Prostate gland (tissue), 2 donors: ENCODE measurements around the gene UST. TPM values are rescaled to one million over a fixed set of nuclear protein-coding genes. Genes with fewer than 3 reads are reported as not detected.

Source experiments
- DNase-seq: peaks from one replicate; pipeline ENCODE4 v3.0.0-alpha.2; 2019; ENCODE audit warnings: low spot score
- H3K27ac ChIP-seq, 2 donors: fragments of 200-600 bp; sonication (generic); 2 replicates each; pipeline ENCODE4 v1.5.1; 2017 to 2019
- H3K27me3 ChIP-seq: fragments of 200-600 bp; sonication (generic); replicated peaks from 2 replicates; pipeline ENCODE4 v1.5.1; 2019; ENCODE audit not compliant: insufficient read depth
- H3K36me3 ChIP-seq, 2 donors: fragments of 200-600 bp; sonication (generic); 1 replicate in 1 of 2; 2 replicates in 1 of 2; pipeline versions ENCODE4 v1.5.1 to v1.8.1; 2017 to 2019
- H3K4me1 ChIP-seq: fragments of 200-600 bp; sonication (generic); replicated peaks from 2 replicates; pipeline ENCODE4 v1.5.1; 2019
- H3K4me3 ChIP-seq, 2 donors: fragments of 200-600 bp; sonication (generic); 2 replicates each; pipeline ENCODE4 v1.5.1; 2017 to 2019
- H3K9me3 ChIP-seq: fragments of 200-600 bp; sonication (generic); 2 replicates; pipeline ENCODE4 v1.5.1; 2017
- POLR2A ChIP-seq: fragments of 450-650 bp; IDR thresholded peaks from one replicate; pipeline ENCODE4 v1.6.1; 2016; ENCODE audit warnings: antibody characterized with exemption, mild to moderate bottlenecking
- POLR2AphosphoS5 ChIP-seq: sonication (generic); formaldehyde crosslinking; IDR thresholded peaks from one replicate; pipeline ENCODE4 v1.6.1; 2017; ENCODE audit warnings: antibody characterized with exemption
- WGBS: methylation state at CpG from one replicate; pipeline ENCODE4 v1.1.5; 2018; 5-methylcytosine and 5-hydroxymethylcytosine counted together
- intact Hi-C: fragments of 100-400 bp; cut with DNase I; formaldehyde crosslinking; loops from one replicate; pipeline ENCODE4 v1.14.2; 2022
- total RNA-seq, 2 donors: library from RNA; depleted of rRNA; stranded (reverse); fragments of >200 nt; gene quantifications; one replicate each; pipeline ENCODE4 v1.1.0, GENCODE V29; 2016
- TF ChIP-seq, protein P1 (sequence below), 4 experiments: fragments of 200-600 bp in 2 of 4; fragments of 450-650 bp in 2 of 4; sonication (generic) in 2 of 4; IDR thresholded peaks; 1 replicate in 3 of 4; 2 replicates in 1 of 4; pipeline ENCODE4 v1.5.1; 2016 to 2019; ENCODE audit warnings: antibody characterized with exemption in 4 of 4, mild to moderate bottlenecking in 2 of 4, moderate library complexity in 2 of 4

The UST gene
- total RNA-seq, 2 donors from 2014 or later = 6.6 to 12.9 TPM

DNA sequence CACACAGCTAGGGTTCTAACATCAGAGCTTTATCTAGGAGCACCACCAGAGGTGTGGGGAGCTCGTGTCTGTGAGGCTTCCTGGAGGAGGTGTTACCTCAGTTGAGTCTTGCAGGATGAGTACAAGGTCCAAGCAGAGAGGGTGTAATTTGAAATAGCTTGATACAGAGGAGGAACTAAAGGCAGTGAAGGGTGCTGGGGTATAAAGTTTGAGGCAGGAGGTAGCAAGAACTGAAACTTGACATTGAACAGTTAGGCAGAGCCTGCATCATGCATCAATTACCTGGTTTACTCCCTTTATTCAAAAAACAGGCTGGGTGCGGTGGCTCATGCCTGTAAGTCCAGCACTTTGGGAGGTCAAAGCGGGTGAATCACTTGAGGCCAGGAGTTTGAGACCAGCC is 241.2 kb downstream of the UST start:
- no peaks in the 10 kb centered on the region for H3K36me3 ChIP-seq
- no peaks in the 10 kb centered on the region for H3K27me3 ChIP-seq
- 90% methylated on average over 3 of the region's 3 CpGs for WGBS
- H3K9me3 ChIP-seq = no peaks in the 10 kb centered on the region
- intact Hi-C loops = no loop called here
- no peaks in the 10 kb centered on the region for H3K4me1 ChIP-seq
- TF ChIP-seq, protein P1, sequence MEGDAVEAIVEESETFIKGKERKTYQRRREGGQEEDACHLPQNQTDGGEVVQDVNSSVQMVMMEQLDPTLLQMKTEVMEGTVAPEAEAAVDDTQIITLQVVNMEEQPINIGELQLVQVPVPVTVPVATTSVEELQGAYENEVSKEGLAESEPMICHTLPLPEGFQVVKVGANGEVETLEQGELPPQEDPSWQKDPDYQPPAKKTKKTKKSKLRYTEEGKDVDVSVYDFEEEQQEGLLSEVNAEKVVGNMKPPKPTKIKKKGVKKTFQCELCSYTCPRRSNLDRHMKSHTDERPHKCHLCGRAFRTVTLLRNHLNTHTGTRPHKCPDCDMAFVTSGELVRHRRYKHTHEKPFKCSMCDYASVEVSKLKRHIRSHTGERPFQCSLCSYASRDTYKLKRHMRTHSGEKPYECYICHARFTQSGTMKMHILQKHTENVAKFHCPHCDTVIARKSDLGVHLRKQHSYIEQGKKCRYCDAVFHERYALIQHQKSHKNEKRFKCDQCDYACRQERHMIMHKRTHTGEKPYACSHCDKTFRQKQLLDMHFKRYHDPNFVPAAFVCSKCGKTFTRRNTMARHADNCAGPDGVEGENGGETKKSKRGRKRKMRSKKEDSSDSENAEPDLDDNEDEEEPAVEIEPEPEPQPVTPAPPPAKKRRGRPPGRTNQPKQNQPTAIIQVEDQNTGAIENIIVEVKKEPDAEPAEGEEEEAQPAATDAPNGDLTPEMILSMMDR (IDR thresholded peaks at IDR 0.05) = no peak
- TF ChIP-seq POLR2A (no peak), POLR2AphosphoS5 (no peak)
- no peak for DNase-seq
- H3K27ac ChIP-seq = no peak overlapping the region
- H3K4me3 ChIP-seq = no peak overlapping the region

DNA sequence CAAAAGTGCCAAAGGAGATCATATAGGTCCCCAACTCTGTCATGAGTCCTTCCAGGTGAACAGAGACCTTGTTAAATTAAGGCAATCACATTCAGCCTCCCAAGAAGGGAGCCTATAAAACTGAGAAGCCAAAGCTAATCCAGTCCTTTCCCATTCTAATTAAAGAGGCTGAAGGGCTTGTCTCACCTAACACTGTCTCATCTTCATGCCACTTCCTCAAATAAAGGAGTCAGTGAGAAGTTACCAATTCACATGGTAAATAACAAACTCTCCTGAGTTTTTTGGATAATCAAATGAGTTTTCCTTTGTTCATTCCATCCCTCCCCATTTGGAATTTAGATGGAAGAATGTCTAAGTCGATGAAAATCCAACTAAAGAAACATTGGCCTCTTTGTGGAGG is 242.8 kb downstream of the UST start:
- Histone ChIP-seq H3K27ac (no peak overlapping the region), H3K36me3 (no peaks in the 10 kb centered on the region), H3K9me3 (no peaks in the 10 kb centered on the region), H3K4me3 (no peak overlapping the region), H3K27me3 (no peaks in the 10 kb centered on the region), H3K4me1 (no peaks in the 10 kb centered on the region)
- TF ChIP-seq, protein P1 (IDR thresholded peaks at IDR 0.05) = no peak
- no peak for TF ChIP-seq POLR2A
- no peak for TF ChIP-seq POLR2AphosphoS5
- no peak for DNase-seq
- intact Hi-C loops = no loop called here
- WGBS = 52% methylated on average over 1 of the region's 1 CpG

DNA sequence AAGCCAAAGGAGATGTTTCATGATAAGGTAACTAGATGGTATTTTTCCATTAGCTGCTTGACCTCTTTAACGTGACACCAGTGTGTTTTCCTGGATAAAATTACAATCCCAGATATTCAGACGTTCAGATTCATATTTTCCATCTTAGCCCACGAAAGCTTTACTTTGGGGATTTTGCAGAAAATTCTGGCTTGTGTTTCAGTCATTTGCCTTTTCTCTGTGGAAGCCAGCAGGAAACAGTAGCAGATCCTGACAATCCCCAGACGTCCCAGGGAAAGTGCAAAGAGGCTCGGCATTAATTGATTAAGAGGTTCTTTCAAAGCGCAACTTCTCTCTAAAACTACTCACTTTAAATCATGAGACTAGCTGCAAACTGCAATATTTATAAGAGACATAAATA is 243.6 kb downstream of the UST start:
- Histone ChIP-seq H3K27ac (no peak overlapping the region), H3K4me1 (no peaks in the 10 kb centered on the region), H3K36me3 (no peaks in the 10 kb centered on the region), H3K9me3 (no peaks in the 10 kb centered on the region), H3K4me3 (no peak overlapping the region), H3K27me3 (no peaks in the 10 kb centered on the region)
- DNase-seq = no peak
- TF ChIP-seq POLR2A = no peak
- TF ChIP-seq, protein P1 (IDR thresholded peaks at IDR 0.05) = no peak
- no peak for TF ChIP-seq POLR2AphosphoS5
- intact Hi-C loops = no loop called here
- WGBS = 45% methylated on average over 6 of the region's 6 CpGs

DNA sequence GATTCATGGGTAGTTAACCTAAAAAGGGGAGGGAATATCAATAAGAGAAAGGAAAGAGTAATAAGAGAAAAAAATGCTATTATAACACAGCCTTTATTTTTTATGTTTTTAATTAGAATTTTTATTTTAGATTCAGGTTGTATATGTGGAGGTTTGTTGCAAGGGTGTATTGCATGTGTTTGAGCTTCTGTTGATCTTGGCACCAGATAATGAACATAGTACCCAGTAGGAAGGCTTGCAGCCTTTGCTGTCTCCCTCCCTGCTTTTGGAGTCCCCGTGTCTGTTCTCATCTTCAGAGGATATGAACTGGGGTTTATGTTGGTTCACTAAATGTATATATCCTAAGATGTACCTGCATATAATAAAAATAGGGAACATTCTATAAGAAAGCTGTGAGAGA is 250.0 kb downstream of the UST start:
- no peak for DNase-seq
- Histone ChIP-seq H3K4me1 (no peaks in the 10 kb centered on the region), H3K4me3 (no peak overlapping the region), H3K9me3 (no peaks in the 10 kb centered on the region), H3K36me3 (no peaks in the 10 kb centered on the region), H3K27ac (no peak overlapping the region), H3K27me3 (no peaks in the 10 kb centered on the region)
- intact Hi-C loops = no loop called here
- 27% methylated on average over 1 of the region's 1 CpG for WGBS
- TF ChIP-seq POLR2AphosphoS5 (no peak), POLR2A (no peak)
- TF ChIP-seq, protein P1 (IDR thresholded peaks at IDR 0.05) = no peak

DNA sequence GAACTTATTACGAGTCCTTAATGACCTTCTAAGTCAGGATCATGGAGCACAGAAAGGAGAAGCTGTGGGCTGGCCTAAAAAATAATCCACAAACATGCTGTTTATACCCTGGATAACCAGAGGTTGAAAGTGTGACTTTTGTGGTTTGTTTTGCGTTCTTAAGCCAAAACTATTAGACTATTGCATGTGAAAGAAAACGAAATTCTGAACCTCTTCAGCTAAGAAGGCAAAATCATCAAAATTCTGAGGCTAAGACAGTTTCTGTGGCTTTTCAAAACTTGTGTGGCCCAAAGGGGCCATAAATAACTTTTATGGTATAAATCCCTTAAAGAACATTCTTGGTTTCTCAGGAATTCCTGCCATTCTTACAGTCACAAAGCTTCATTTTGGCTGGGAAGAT is 251.0 kb downstream of the UST start:
- WGBS = 80% methylated on average over 3 of the region's 3 CpGs
- Histone ChIP-seq H3K4me1 (no peaks in the 10 kb centered on the region), H3K4me3 (no peak overlapping the region), H3K27ac (no peak overlapping the region), H3K36me3 (no peaks in the 10 kb centered on the region), H3K27me3 (no peaks in the 10 kb centered on the region), H3K9me3 (no peaks in the 10 kb centered on the region)
- DNase-seq = no peak
- TF ChIP-seq, protein P1 (IDR thresholded peaks at IDR 0.05) = no peak
- no peak for TF ChIP-seq POLR2AphosphoS5
- TF ChIP-seq POLR2A = no peak
- intact Hi-C loops = no loop called here
